NCI-H1105 treated with DMSO at 0.1 percent for 48 hours (cell line): ENCODE results near the gene OAF.
A peak's percentile ranks its signal among the peaks of the same experiment; 100 is the strongest.
"Not testable (repeated sequence)": the region's sequence is repeated elsewhere in the genome, so short reads cannot be mapped to it uniquely, and the experiment has no call there.

Source experiments
- DNase-seq: peaks from one replicate; lab custom pipeline; 2025; lab: John Stamatoyannopoulos, UW

OAF gene

GRCh38 chr11:120244476-120245365 lies 33.9 kb downstream of the OAF start:
- no peak for DNase-seq

GRCh38 chr11:120245434-120245833 lies 34.6 kb downstream of the OAF start:
- no peak for DNase-seq

DNA sequence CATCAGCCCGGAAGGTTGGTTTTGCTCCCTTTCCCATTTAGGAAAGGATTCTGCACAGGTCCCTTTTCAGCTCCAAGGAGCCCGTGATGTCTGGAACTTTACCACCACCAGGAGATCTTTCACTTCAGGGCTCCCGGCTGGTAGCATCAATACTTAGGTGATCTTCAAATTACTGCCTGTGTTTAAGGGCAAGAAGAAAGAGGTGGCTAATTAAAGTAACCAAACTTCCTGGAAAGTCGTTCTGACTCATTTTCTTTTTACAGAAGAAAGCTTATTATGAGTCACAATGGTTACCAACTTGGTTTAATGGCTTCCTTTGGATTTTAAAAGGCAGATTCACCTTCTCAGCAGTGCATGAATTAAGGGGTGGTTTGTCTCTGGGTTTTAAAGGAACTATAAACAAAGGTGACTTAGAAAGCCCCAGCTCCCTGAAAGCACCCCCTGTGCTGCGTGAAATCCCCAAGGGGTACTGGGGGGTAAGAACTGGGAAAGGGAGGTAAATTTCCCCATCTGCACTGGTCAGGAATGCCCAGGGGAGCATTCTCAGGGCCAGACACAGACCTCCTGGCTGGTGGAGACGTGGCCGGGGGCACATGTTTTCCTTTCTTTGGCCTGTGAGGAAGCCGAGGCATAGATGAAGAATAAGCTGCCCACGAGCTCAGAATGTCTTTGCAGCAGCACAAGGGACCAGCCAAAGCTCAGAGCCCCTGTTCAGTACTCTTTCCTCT lies 37.9 kb downstream of the OAF start:
- DNase-seq: no peak

DNA sequence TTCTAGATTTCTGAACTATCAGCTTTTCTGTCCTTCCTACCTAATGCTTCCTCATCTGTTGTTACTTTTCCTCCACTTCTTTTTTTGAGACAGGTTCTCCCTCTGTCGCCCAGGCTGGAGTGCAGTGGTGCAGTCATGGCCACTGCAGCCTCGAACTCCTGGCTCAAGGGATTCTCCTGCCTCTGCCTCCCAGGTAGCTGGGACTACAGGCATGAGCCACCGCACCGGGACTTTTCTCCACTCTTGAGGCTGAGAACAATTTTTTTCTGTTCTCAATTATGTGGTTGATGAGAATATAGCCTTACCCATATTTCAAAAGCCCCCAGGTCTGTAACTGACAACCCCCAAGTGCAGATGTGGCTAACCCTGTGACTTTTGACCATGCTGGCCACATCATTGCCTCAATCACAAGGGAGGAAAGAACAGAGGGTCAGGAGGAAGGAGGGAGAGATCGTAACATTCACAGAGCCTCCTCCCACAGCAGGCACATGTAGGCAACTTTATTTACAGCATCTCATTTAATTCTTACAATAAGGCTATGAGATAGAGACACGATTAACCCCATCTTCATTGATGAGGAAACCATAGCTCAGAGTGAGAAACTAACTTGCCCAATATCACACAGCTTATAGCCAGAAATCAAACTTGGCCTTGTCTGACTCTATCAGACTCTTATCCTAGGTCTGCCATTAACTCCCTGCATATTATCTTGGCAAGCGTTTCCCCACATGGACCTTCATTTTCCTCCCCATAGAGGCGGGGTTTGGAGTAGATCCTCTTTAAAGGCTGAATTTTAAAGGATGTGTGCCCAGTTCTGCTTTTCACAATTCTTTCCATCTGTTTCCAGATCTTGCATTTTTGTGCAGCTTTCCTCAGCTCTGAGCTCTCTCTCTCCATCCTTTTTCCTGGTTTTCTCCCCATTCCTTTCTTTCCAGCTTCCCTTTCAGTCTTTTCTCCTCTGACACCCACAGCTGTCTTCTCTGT lies 38.7 kb downstream of the OAF start:
- no peak for DNase-seq

- DNase-seq: not testable (repeated sequence)
These were observed 42.5 kb downstream of the OAF start for GRCh38 chr11:120253377-120253776.

GRCh38 chr11:120254788-120255518 lies 44.1 kb downstream of the OAF start:
- DNase-seq: peak; percentile 22

- no peak for DNase-seq
These were observed 44.7 kb downstream of the OAF start for GRCh38 chr11:120255519-120255866.

GRCh38 chr11:120256178-120256577 lies 45.3 kb downstream of the OAF start:
- no peak for DNase-seq

DNA sequence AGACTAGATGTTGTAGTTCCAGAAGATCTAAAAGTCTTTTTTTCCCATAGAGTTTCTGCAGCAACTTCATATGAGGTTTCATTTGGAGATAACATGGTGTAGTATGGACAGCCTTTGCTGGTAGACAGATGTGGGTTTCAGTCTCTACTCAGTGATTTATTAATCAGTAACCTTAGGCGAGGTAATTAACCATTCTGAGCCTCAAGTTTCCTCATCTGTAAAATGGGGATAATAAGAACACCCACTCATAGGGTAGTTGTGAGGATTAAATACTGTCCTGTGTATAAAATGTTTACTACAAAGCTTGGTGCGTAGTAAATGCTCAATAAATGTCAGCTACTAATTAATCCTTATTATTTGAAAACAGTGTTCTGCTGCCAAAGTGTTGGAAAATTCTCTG lies 45.9 kb downstream of the OAF start:
- no peak for DNase-seq

DNA sequence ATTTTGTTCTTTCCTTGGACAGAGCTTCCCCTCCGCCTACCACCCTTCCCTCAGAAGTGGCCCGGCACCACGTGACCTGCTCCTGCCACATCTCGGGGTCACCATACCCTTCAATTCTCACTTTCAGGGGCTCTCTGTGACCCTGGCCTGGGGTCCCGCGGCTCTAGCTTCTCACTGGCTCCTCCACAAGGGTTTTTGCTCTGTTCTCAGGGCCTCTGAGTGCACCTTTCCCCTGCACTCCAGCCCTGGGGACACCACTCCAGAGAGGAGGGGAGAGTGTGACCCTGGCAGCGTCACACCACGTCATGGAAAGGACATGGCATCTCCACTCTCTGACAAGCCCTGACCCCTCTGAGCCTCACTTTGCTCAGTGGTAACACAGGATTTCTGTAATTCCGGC lies 46.5 kb downstream of the OAF start:
- DNase-seq: no peak

DNA sequence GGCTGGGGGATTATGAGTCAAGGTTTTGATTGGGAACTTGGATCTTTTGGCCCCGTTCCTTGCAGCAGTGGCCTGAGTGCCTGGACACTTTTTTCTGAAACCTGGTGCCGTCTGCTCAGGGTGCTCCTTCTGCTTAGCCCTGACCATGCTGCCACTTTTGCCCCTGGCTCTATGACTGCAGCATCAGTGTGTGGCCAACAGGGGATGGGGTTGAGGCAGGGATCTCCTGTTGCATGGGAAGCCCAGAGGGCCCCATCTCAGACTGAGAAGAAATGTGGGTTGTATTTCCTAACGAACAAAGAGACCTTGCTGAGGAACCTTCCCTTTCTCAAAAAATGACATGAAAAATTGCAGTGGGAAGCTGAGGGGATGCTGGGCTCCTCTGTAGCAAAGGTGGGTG lies 47.8 kb downstream of the OAF start:
- DNase-seq: no peak

GRCh38 chr11:120259241-120259640 lies 48.4 kb downstream of the OAF start:
- no peak for DNase-seq

DNA sequence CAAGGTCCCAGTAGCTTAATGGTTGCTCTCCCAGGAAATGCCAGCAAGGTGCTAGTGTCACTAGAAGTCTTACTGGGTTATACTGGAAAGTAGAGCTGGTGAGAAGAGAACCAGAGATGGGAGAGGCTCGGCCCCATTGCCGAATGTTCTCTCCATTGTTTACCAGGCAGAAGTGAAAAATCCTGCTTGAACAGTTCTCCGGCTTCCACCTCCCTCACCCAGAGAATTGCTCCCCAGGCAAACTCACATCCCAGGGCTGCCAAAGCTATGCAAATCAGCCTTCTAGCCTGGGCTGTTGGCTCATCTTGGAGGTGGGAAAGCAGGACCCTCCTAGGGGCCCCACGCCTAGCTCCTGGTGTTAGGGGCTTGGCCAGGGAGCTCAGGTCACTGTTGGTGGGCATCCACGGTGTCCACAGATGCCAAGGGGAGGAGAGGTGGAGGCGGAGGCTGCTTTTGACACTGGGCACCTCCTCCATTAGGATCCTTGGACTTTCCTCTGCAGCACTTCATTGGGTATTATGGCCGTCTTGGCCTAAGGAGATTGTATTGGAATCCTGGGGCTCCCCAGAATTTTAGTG lies 49.2 kb downstream of the OAF start:
- no peak for DNase-seq

GRCh38 chr11:120260616-120261015 lies 49.8 kb downstream of the OAF start:
- DNase-seq: no peak

DNA sequence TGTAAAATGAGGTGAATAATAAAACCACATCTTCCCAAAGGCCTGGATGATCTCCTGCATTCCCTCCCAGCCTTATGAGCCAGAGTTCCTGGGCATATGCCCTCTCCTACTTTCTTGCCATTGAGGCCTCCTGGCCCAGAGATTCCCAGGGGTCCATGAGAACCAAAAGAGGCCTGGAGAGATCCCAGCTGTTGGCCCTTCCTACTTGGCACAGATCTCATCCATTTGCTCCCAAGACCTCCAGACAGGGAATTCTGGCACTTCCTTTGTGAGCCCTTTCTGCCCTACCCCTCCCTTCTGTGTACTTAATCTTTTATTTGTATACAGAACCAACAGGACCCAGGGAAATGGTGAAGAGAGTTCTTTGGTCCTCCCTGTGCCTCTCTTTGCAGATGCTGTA lies 50.5 kb downstream of the OAF start:
- DNase-seq: no peak

GRCh38 chr11:120261931-120262330 lies 51.1 kb downstream of the OAF start:
- no peak for DNase-seq

DNA sequence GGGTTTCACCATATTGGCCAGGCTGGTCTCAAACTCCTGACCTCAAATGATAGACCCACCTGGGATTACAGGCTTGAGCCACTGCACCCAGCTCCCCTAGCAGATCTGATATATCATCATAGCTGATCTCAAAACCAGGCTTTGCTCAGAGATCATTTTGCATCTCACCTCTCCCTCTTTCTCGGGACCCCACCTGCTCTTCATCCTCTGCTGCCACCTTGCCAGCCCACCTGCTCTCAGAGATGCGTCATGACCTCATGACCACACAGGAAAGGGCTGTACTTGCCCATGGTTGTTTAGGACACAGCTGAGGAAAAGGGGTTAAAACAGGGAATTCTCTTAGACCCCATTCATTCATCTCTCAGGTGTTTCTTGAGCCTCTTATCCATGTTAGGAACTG lies 56.5 kb downstream of the OAF start:
- no peak for DNase-seq

GRCh38 chr11:120268686-120269085 lies 57.9 kb downstream of the OAF start:
- DNase-seq: no peak

- no peak for DNase-seq
These were observed 59.6 kb downstream of the OAF start for GRCh38 chr11:120270386-120270785.

GRCh38 chr11:120271672-120272071 lies 60.8 kb downstream of the OAF start:
- no peak for DNase-seq

DNA sequence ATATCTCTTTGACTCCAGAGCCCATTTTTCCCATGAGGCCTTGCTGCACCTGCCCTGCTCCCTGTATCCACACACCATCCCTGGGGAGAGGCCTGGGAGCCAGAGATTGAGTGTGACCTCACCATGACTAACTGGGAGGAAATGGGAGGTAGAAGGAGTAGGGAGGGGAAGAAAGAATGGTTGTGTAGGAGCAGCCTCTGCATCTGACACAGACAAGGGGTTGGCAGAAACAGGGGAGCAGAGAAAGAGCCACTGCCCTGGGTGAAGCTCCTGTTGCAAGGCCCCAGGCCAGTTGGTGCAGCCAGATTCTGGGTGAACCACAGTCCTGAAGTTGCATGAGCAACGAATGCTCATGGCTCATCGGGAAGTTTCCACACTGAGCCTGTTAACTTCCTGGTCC lies 61.5 kb downstream of the OAF start:
- no peak for DNase-seq
